ENCODE data around the gene MTRFR.

- no peak for TF ChIP-seq POLR2A (IDR thresholded peaks at IDR 0.05; ENCODE audit: low read length)
- TF ChIP-seq GATA1 (IDR thresholded peaks at IDR 0.05; ENCODE audit: low read depth, low read length) = no peak
These were observed 4.6 kb downstream of the MTRFR start for GRCh38 chr12:123237646-123238329.
